K562 (cell line): ENCODE measurements around the gene CLCN5. TPM values are rescaled to one million over a fixed set of nuclear protein-coding genes. Genes with fewer than 3 reads are reported as not detected.

Experiments used
- ATAC-seq: fragments of 200-7000 bp; cut with Tn5 transposase; 3 replicates; pipeline ENCODE4 v1.9.1; 2020; ENCODE audit warnings: moderate library complexity
- BruUV-seq: library from RNA; stranded (reverse); fragments of 400-500 nt; replicated peaks from 2 replicates; lab custom pipeline; 2021; lab: Mats Ljungman, UMichigan
- CTCF ChIA-PET: fragments of 300-600 bp; formaldehyde crosslinking; extraction: SDS; loops from one replicate; lab custom pipeline; 2021; ENCODE audit warnings: low intra/inter-chr PET ratio; lab: Yijun Ruan, JAX
- POLR2A ChIA-PET: fragments of 300-600, 350-650 bp; sonication (Branson Sonifier 250); formaldehyde crosslinking; extraction: SDS; loops from one replicate; lab custom pipeline; 2021; ENCODE audit warnings: antibody characterized with exemption, inconsistent platforms; lab: Yijun Ruan, JAX
- DNase-seq, 4 experiments: peaks; one replicate each; pipeline versions ENCODE4 v3.0.0 to v3.0.0-alpha.2; 2011 to 2018; ENCODE audit warnings: low spot score in 3 of 4, mixed read lengths in 3 of 4; ENCODE audit errors: extremely low read depth in 1 of 4
- FAIRE-seq: peaks from 2 replicates; lab custom pipeline; 2011; peaks lifted over from hg19 to GRCh38; lab: Jason Lieb, UNC
- H2AFZ ChIP-seq: 2 replicates; pipeline ENCODE4 v1.6.0; 2011; ENCODE audit warnings: low read depth, low read length, control low read depth, inconsistent platforms
- H3K27ac ChIP-seq: fragments of 200-600 bp; 3 replicates; pipeline ENCODE4 v1.8.0; 2011; ENCODE audit warnings: low read depth, mild to moderate bottlenecking, control low read depth, inconsistent platforms, low read length, moderate library complexity, mixed read lengths; ENCODE audit errors: extremely low read depth
- H3K27me3 ChIP-seq, 2 experiments: fragments of 300-600 bp in 1 of 2; 2 replicates in 1 of 2; 3 replicates in 1 of 2; pipeline versions ENCODE4 v1.6.0 to v1.8.0; 2011; ENCODE audit warnings: inconsistent platforms in 2 of 2, low read length in 2 of 2, mild to moderate bottlenecking in 1 of 2, mixed read lengths in 1 of 2, moderate library complexity in 1 of 2; ENCODE audit not compliant: control insufficient read depth in 2 of 2, insufficient read depth in 2 of 2
- H3K36me3 ChIP-seq: fragments of 300-600 bp; 3 replicates; pipeline ENCODE4 v1.8.0; 2011; ENCODE audit warnings: mild to moderate bottlenecking, low read length, inconsistent platforms; ENCODE audit not compliant: control insufficient read depth, insufficient read depth
- H3K4me1 ChIP-seq, 2 experiments: fragments of 200-600 bp in 1 of 2; replicated peaks in 1 of 2; 2 replicates in 1 of 2; 3 replicates in 1 of 2; pipeline versions ENCODE4 v1.5.1 to v1.8.0; 2011; ENCODE audit warnings: inconsistent platforms in 2 of 2, low read length in 2 of 2, mild to moderate bottlenecking in 1 of 2, mixed read lengths in 1 of 2, moderate library complexity in 1 of 2; ENCODE audit not compliant: control insufficient read depth in 2 of 2, insufficient read depth in 2 of 2
- H3K4me2 ChIP-seq: 2 replicates; pipeline ENCODE4 v1.6.1; 2011; ENCODE audit warnings: low read length, control low read depth, inconsistent platforms, mixed read lengths; ENCODE audit not compliant: insufficient read depth
- H3K4me3 ChIP-seq: fragments of 200-600 bp; sonication (generic), shearing (Covaris generic); 2 replicates; pipeline ENCODE4 v1.5.1; 2016; ENCODE audit warnings: control low read depth, inconsistent platforms
- H3K79me2 ChIP-seq: fragments of 200-600 bp; 3 replicates; pipeline ENCODE4 v1.8.0; 2011; ENCODE audit warnings: low read length, inconsistent platforms; ENCODE audit not compliant: control insufficient read depth, insufficient read depth
- H3K9ac ChIP-seq, 2 experiments: 2 replicates each; pipeline versions ENCODE4 v1.6.0 to v1.6.1; 2011; ENCODE audit warnings: low read depth in 2 of 2, low read length in 2 of 2, control low read depth in 1 of 2, inconsistent platforms in 1 of 2, mild to moderate bottlenecking in 1 of 2, mixed read lengths in 1 of 2; ENCODE audit not compliant: insufficient read depth in 1 of 2
- H3K9me1 ChIP-seq: one replicate; pipeline ENCODE4 v1.6.0; 2011; ENCODE audit warnings: inconsistent platforms, mild to moderate bottlenecking, low read length, moderate library complexity; ENCODE audit not compliant: control insufficient read depth, insufficient read depth
- H3K9me3 ChIP-seq: replicated peaks from 2 replicates; pipeline ENCODE4 v1.5.1; 2011; ENCODE audit warnings: low read depth, low read length, inconsistent platforms; ENCODE audit not compliant: control insufficient read depth, insufficient read depth
- H4K20me1 ChIP-seq: replicated peaks from 2 replicates; pipeline ENCODE4 v1.6.1; 2011; ENCODE audit warnings: low read length, inconsistent platforms, mixed read lengths; ENCODE audit not compliant: control insufficient read depth, insufficient read depth
- ADNP ChIP-seq: fragments of 200-800 bp; sonication (Bioruptor generic); IDR thresholded peaks from 2 replicates; pipeline ENCODE4 v1.6.1; 2016; ENCODE audit warnings: missing genetic modification characterization, missing compliant biosample characterization
- CEBPG ChIP-seq, 3 experiments: fragments of 200-800 bp in 1 of 3; sonication (Bioruptor generic) in 1 of 3; sonication (generic) in 1 of 3; formaldehyde crosslinking in 1 of 3; IDR thresholded peaks in 2 of 3; conservative IDR thresholded peaks in 1 of 3; 2 replicates each; pipeline versions ENCODE4 v1.6.1 to v1.8.0; 2016 to 2022; ENCODE audit warnings: missing compliant biosample characterization in 2 of 3, missing genetic modification characterization in 2 of 3, mild to moderate bottlenecking in 1 of 3, missing genetic modification reagents in 1 of 3
- ELF4 ChIP-seq: fragments of 450-650 bp; formaldehyde crosslinking; IDR thresholded peaks from 2 replicates; pipeline ENCODE4 v1.4.0; 2022; ENCODE audit warnings: missing genetic modification characterization
- TRIM28 ChIP-seq: fragments of 450-650 bp; IDR thresholded peaks from 2 replicates; pipeline ENCODE4 v1.6.1; 2017
- WGBS: fragments of 100-300 bp; shearing (Covaris generic); methylation state at CpG from one replicate; pipeline ENCODE4 v1.1.6; 2016; ENCODE audit warnings: low coverage, mixed read lengths; ENCODE audit not compliant: insufficient coverage; ENCODE audit errors: missing lambda C conversion rate; 5-methylcytosine and 5-hydroxymethylcytosine counted together
- in situ Hi-C: fragments of 300-500 bp; cut with MboI; formaldehyde crosslinking; loops from 4 replicates; pipeline ENCODE4 v1.15.0; 2018; ENCODE audit warnings: inconsistent platforms, mixed read lengths
- intact Hi-C: fragments of 100-400 bp; cut with micrococcal nuclease; formaldehyde crosslinking; loops from 2 replicates; pipeline ENCODE4 v1.14.2; 2022
- polyA plus RNA-seq, 8 experiments: library from polyadenylated mRNA; depleted of rRNA in 4 of 8; stranded (reverse) in 5 of 8; unstranded in 3 of 8; fragments of >200 nt; fragmentation: Nextera tagmentation in 2 of 8; fragmentation: Illumina TruSeq in 1 of 8; extraction: Ambion mirVana in 2 of 8; extraction: Trizol in 1 of 8; gene quantifications; 2 replicates each; pipeline versions ENCODE4 v1.2.1 to v1.2.3, GENCODE V29; 2011 to 2014; ENCODE audit warnings: inconsistent platforms in 1 of 8, missing spikeins in 1 of 8
- total RNA-seq, 7 experiments: library from RNA; depleted of rRNA in 6 of 7; stranded (reverse); fragments of >200 nt in 6 of 7; fragmentation: Illumina TruSeq in 2 of 7; extraction: Trizol in 2 of 7; gene quantifications; 2 replicates each; pipeline versions ENCODE4 v1.2.1 to v1.2.3, GENCODE V29; 2011 to 2021; ENCODE audit warnings: low replicate concordance in 1 of 7
- TF ChIP-seq, protein P1 (sequence below), 2 experiments: fragments of 450-650 bp in 1 of 2; sonication (generic) in 1 of 2; formaldehyde crosslinking in 1 of 2; IDR thresholded peaks in 1 of 2; conservative IDR thresholded peaks in 1 of 2; 2 replicates each; pipeline versions ENCODE4 v1.6.1 to v1.8.1; 2016 to 2023; ENCODE audit warnings: mild to moderate bottlenecking in 2 of 2, moderate library complexity in 2 of 2, inconsistent platforms in 1 of 2, missing genetic modification reagents in 1 of 2

Gene CLCN5
- total and polyA plus RNA-seq, 9 of the 15 experiments (the other 6 are each of a cell fraction or from before 2014, with no cell fraction given), result 0.94 to 11.8 (median 7.1) TPM

DNA sequence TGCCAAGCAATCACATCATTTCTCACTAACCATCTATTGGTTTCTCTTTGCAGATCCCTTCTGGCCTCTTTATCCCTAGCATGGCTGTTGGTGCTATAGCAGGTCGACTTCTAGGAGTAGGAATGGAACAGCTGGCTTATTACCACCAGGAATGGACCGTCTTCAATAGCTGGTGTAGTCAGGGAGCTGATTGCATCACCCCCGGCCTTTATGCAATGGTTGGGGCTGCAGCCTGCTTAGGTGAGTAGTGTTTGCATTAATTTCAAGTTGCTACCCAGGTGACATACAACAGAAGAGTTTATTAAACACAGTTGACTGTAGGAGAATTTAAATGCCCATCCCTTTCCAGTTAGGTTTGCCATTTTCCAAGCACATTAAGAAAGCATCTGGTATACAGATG lies 166.2 kb downstream of the CLCN5 start:
- intact Hi-C loops, result no loop called here
- no peak for ATAC-seq
- no peaks in the 10 kb centered on the region for H3K79me2 ChIP-seq
- H3K9me1 ChIP-seq, result no peaks in the 10 kb centered on the region
- BruUV-seq, result no TSS peak
- no peak overlapping the region for H3K4me2 ChIP-seq
- FAIRE-seq, result no peak
- H3K27me3 ChIP-seq, result no peaks in the 10 kb centered on the region
- POLR2A ChIA-PET, result no interaction called here
- TF ChIP-seq ELF4, result no peak
- no peak for TF ChIP-seq ADNP (tag)
- no peak for TF ChIP-seq CEBPG (CRISPR knock-in tag; IDR thresholded peaks at IDR 0.05)
- TF ChIP-seq CEBPG (tag; conservative IDR thresholded peaks at IDR 0.05 in 1 of 2, IDR thresholded peaks at IDR 0.05 in 1 of 2), result 0 out of 4 replicates have a peak, but pooled peaks of 1 of the 2 experiments have one; percentile 23
- TF ChIP-seq TRIM28, result no peak
- TF ChIP-seq, protein P1, sequence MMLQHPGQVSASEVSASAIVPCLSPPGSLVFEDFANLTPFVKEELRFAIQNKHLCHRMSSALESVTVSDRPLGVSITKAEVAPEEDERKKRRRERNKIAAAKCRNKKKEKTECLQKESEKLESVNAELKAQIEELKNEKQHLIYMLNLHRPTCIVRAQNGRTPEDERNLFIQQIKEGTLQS (IDR thresholded peaks at IDR 0.05), result peak; percentile 27; the same call in 1 of the 2 replicates
- TF ChIP-seq, protein P1 (CRISPR knock-in tag; conservative IDR thresholded peaks at IDR 0.05), result no peak
- no peak overlapping the region for H3K4me3 ChIP-seq
- no peak overlapping the region for H3K9ac ChIP-seq
- DNase-seq, result no peak
- no peak overlapping the region for H3K27ac ChIP-seq
- H3K9me3 ChIP-seq, result no peaks in the 10 kb centered on the region
- H2AFZ ChIP-seq, result no peak overlapping the region
- in situ Hi-C loops, result no loop called here
- H3K4me1 ChIP-seq, result no peaks in the 10 kb centered on the region
- CTCF ChIA-PET, result no interaction called here
- H4K20me1 ChIP-seq, result no peaks in the 10 kb centered on the region
- H3K36me3 ChIP-seq, result no peaks in the 10 kb centered on the region
- 43% methylated on average over 2 of the region's 3 CpGs for WGBS
